WTC11 (cell line): ENCODE data around the gene C2orf49.

ENCODE experiments used
- CREM ChIP-seq: sonication (generic); formaldehyde crosslinking; IDR thresholded peaks from 2 replicates; pipeline ENCODE4 v1.8.1; 2022; ENCODE audit warnings: mild to moderate bottlenecking, missing genetic modification reagents, moderate library complexity
- E2F1 ChIP-seq: sonication (generic); formaldehyde crosslinking; IDR thresholded peaks from 2 replicates; pipeline ENCODE4 v1.8.0; 2022; ENCODE audit warnings: mild to moderate bottlenecking, missing genetic modification reagents
- E2F4 ChIP-seq: sonication (generic); formaldehyde crosslinking; IDR thresholded peaks from 2 replicates; pipeline ENCODE4 v1.8.1; 2022; ENCODE audit warnings: low read depth, mild to moderate bottlenecking, moderate library complexity, missing genetic modification reagents, borderline replicate concordance
- MAX ChIP-seq: sonication (generic); formaldehyde crosslinking; IDR thresholded peaks from 2 replicates; pipeline ENCODE4 v1.8.0; 2022; ENCODE audit warnings: mild to moderate bottlenecking, missing genetic modification reagents
- PRDM15 ChIP-seq: sonication (generic); formaldehyde crosslinking; IDR thresholded peaks from 2 replicates; pipeline ENCODE4 v1.8.0; 2022; ENCODE audit warnings: missing genetic modification reagents
- ZNF281 ChIP-seq: sonication (generic); formaldehyde crosslinking; IDR thresholded peaks from 2 replicates; pipeline ENCODE4 v1.8.0; 2023; ENCODE audit warnings: mild to moderate bottlenecking, missing genetic modification reagents
- ZNF416 ChIP-seq: fragments of 250-450 bp; sonication (Bioruptor Pico); IDR thresholded peaks from 2 replicates; pipeline ENCODE4 v1.9.0; 2021; ENCODE audit warnings: mild to moderate bottlenecking, inconsistent platforms
- ZNF423 ChIP-seq: fragments of 250-450 bp; sonication (Bioruptor Pico); IDR thresholded peaks from 2 replicates; pipeline ENCODE4 v2.1.2; 2022; ENCODE audit warnings: mild to moderate bottlenecking, moderate library complexity
- TF ChIP-seq, protein P1 (sequence below): fragments of 200-600 bp; IDR thresholded peaks from 2 replicates; pipeline ENCODE4 v1.8.0; 2022; ENCODE audit warnings: antibody characterized with exemption
- TF ChIP-seq, protein P2 (sequence below): sonication (generic); formaldehyde crosslinking; IDR thresholded peaks from 2 replicates; pipeline ENCODE4 v1.8.1; 2023; ENCODE audit warnings: mild to moderate bottlenecking, missing genetic modification reagents, moderate library complexity
- TF ChIP-seq, protein P3 (sequence below): fragments of 250-450 bp; sonication (Bioruptor Pico); IDR thresholded peaks from 2 replicates; pipeline ENCODE4 v1.9.0; 2021; ENCODE audit warnings: moderate library complexity, mild to moderate bottlenecking, inconsistent platforms, borderline replicate concordance
- TF ChIP-seq, protein P4 (sequence below): sonication (generic); formaldehyde crosslinking; conservative IDR thresholded peaks from 2 replicates; pipeline ENCODE4 v1.8.1; 2022; ENCODE audit warnings: mild to moderate bottlenecking, missing genetic modification reagents

- TF ChIP-seq, protein P1, sequence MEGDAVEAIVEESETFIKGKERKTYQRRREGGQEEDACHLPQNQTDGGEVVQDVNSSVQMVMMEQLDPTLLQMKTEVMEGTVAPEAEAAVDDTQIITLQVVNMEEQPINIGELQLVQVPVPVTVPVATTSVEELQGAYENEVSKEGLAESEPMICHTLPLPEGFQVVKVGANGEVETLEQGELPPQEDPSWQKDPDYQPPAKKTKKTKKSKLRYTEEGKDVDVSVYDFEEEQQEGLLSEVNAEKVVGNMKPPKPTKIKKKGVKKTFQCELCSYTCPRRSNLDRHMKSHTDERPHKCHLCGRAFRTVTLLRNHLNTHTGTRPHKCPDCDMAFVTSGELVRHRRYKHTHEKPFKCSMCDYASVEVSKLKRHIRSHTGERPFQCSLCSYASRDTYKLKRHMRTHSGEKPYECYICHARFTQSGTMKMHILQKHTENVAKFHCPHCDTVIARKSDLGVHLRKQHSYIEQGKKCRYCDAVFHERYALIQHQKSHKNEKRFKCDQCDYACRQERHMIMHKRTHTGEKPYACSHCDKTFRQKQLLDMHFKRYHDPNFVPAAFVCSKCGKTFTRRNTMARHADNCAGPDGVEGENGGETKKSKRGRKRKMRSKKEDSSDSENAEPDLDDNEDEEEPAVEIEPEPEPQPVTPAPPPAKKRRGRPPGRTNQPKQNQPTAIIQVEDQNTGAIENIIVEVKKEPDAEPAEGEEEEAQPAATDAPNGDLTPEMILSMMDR = no peak
- TF ChIP-seq ZNF281 (CRISPR knock-in tag) = no peak
- TF ChIP-seq, protein P2, sequence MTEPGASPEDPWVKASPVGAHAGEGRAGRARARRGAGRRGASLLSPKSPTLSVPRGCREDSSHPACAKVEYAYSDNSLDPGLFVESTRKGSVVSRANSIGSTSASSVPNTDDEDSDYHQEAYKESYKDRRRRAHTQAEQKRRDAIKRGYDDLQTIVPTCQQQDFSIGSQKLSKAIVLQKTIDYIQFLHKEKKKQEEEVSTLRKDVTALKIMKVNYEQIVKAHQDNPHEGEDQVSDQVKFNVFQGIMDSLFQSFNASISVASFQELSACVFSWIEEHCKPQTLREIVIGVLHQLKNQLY (CRISPR knock-in tag) = no peak
- no peak for TF ChIP-seq PRDM15 (CRISPR knock-in tag)
- no peak for TF ChIP-seq E2F4
- TF ChIP-seq, protein P3, sequence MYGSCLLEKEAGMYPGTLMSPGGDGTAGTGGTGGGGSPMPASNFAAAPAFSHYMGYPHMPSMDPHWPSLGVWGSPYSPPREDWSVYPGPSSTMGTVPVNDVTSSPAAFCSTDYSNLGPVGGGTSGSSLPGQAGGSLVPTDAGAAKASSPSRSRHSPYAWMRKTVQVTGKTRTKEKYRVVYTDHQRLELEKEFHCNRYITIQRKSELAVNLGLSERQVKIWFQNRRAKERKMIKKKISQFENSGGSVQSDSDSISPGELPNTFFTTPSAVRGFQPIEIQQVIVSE = no peak
- TF ChIP-seq MAX = no peak
- TF ChIP-seq, protein P4, sequence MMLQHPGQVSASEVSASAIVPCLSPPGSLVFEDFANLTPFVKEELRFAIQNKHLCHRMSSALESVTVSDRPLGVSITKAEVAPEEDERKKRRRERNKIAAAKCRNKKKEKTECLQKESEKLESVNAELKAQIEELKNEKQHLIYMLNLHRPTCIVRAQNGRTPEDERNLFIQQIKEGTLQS (CRISPR knock-in tag) = no peak
- TF ChIP-seq ZNF416 = no peak
- no peak for TF ChIP-seq E2F1 (CRISPR knock-in tag)
- TF ChIP-seq CREM (CRISPR knock-in tag) = no peak
- TF ChIP-seq ZNF423 (CRISPR knock-in tag) = no peak
Observed at GRCh38 chr2:105294046-105294445, 43.3 kb upstream of the C2orf49 start.
